HL-60 (cell line): ENCODE data around the gene ACCS.

Experiments used
- CTCF ChIP-seq: IDR thresholded peaks from one replicate; pipeline ENCODE4 v1.5.1; 2011; ENCODE audit warnings: low read length, control low read depth, inconsistent platforms; ENCODE audit not compliant: insufficient read depth
- POLR2AphosphoS5 ChIP-seq: IDR thresholded peaks from 2 replicates; pipeline ENCODE4 v1.6.1; 2012; ENCODE audit warnings: low read depth
- REST ChIP-seq: IDR thresholded peaks from 2 replicates; pipeline ENCODE4 v1.6.1; 2012; ENCODE audit warnings: low read depth; ENCODE audit not compliant: insufficient replicate concordance
- SPI1 ChIP-seq: IDR thresholded peaks from 2 replicates; pipeline ENCODE4 v1.6.1; 2012; ENCODE audit warnings: low read depth, mild to moderate bottlenecking, borderline replicate concordance

- TF ChIP-seq CTCF (no peak), SPI1 (no peak), POLR2AphosphoS5 (no peak), REST (no peak)
Measured at GRCh38 chr11:44078794-44079193, 12.7 kb downstream of the ACCS start.
